Naive B cell (primary cell): ENCODE measurements around the gene ATP1B3. TPM values are rescaled to one million over a fixed set of nuclear protein-coding genes. Genes with fewer than 3 reads are reported as not detected.

ENCODE experiments used
- ATAC-seq, 2 donors: fragments of 150-1000 bp; cut with Tn5 transposase; 2 replicates each; pipeline ENCODE4 v1.10.0; 2021; ENCODE audit warnings: low read depth in 2 of 2, mild to moderate bottlenecking in 2 of 2, moderate library complexity in 2 of 2
- DNase-seq: peaks from one replicate; pipeline ENCODE4 v3.0.0; 2022
- H3K27ac Mint-ChIP-seq, 6 donors: one replicate each; pipeline ENCODE4 v1.8.0; 2020 to 2022; ENCODE audit warnings: mild to moderate bottlenecking in 6 of 6, mixed read lengths in 6 of 6, moderate library complexity in 5 of 6, inconsistent platforms in 2 of 6
- H3K27me3 Mint-ChIP-seq, 3 donors: one replicate each; pipeline ENCODE4 v1.8.0; 2021 to 2022; ENCODE audit warnings: mixed read lengths in 3 of 3, mild to moderate bottlenecking in 1 of 3
- H3K36me3 Mint-ChIP-seq, 2 donors: one replicate each; pipeline ENCODE4 v1.8.0; 2020 to 2022; ENCODE audit warnings: mixed read lengths in 2 of 2, inconsistent platforms in 1 of 2, mild to moderate bottlenecking in 1 of 2
- H3K4me1 Mint-ChIP-seq, 3 donors: one replicate each; pipeline ENCODE4 v1.8.0; 2020 to 2022; ENCODE audit warnings: mixed read lengths in 3 of 3, inconsistent platforms in 1 of 3, mild to moderate bottlenecking in 1 of 3, moderate library complexity in 1 of 3
- H3K4me3 Mint-ChIP-seq, 8 donors: one replicate each; pipeline ENCODE4 v1.8.0; 2020 to 2022; ENCODE audit warnings: mild to moderate bottlenecking in 8 of 8, mixed read lengths in 8 of 8, moderate library complexity in 8 of 8, inconsistent platforms in 2 of 8
- H3K9me3 Mint-ChIP-seq, 7 donors: one replicate each; pipeline ENCODE4 v1.8.0; 2020 to 2022; ENCODE audit warnings: mixed read lengths in 7 of 7, mild to moderate bottlenecking in 5 of 7, inconsistent platforms in 2 of 7, moderate library complexity in 1 of 7
- polyA plus RNA-seq, 6 donors: library from polyadenylated mRNA; unstranded; fragments of 300-500 nt; fragmentation: Illumina TruSeq; gene quantifications; one replicate each; pipeline ENCODE4 v1.2.3, GENCODE V29; 2021; ENCODE audit warnings: low read depth in 6 of 6

Gene ATP1B3
- polyA plus RNA-seq, 6 donors from 2014 or later, result 55.9 to 86.4 (median 64.3) TPM

GRCh38 chr3:141928631-141929270 lies 52.3 kb downstream of the ATP1B3 start:
- DNase-seq, result no peak
- no peaks in the 10 kb centered on the region for H3K4me1 Mint-ChIP-seq
- peaks cover 0 to 8% of the 10 kb centered on the region in 2 donors for H3K36me3 Mint-ChIP-seq
- H3K9me3 Mint-ChIP-seq, result peaks cover 0 to 2% (median 0%) of the 10 kb centered on the region in 7 donors
- peak overlapping the region in 2 of 6 donors; percentile 18 to 46 for H3K27ac Mint-ChIP-seq
- H3K4me3 Mint-ChIP-seq, result no peak overlapping the region
- H3K27me3 Mint-ChIP-seq, result no peaks in the 10 kb centered on the region
- ATAC-seq, result no peak

DNA sequence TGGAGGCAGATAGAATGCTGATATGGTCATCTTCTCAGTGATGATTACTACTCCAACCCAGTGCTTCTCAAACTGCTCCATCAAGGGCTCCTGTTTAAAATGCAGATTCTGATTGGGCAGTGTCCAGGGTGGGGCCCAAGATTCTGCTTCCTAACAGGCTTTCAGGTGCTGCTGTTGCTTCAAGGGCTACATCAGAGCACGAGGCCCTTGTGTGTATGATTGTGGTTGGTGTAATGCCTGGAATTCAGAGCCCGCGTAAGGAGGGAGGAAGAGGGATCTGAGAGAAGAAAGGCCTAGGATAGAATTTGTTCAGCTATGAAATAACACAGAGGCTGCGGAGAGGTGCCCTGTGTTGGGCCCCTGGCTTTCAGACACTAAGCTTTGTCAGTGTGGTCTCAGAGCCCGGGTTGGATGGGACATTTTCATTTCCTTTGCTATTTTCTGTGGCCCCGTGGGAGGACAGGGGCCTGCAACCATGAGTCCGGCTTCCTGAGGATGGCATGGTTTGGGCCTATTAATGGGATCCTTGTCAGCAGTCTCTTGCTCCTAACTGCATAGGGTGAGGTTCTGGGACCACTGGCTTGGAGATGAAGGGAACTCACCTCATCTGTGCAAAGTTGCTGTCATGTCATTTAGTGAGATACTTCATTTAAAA lies 53.0 kb downstream of the ATP1B3 start:
- H3K27ac Mint-ChIP-seq, result peak overlapping the region in 2 of 6 donors; percentile 22 to 29
- DNase-seq (no peak), ATAC-seq (no peak)
- H3K27me3 Mint-ChIP-seq, result no peaks in the 10 kb centered on the region
- H3K9me3 Mint-ChIP-seq, result peaks cover 0 to 2% (median 0%) of the 10 kb centered on the region in 7 donors
- no peak overlapping the region for H3K4me3 Mint-ChIP-seq
- peaks cover 0 to 8% of the 10 kb centered on the region in 2 donors for H3K36me3 Mint-ChIP-seq
- H3K4me1 Mint-ChIP-seq, result no peaks in the 10 kb centered on the region

- H3K27ac Mint-ChIP-seq, result no peak overlapping the region
- no peaks in the 10 kb centered on the region for H3K27me3 Mint-ChIP-seq
- peaks cover 0 to 8% of the 10 kb centered on the region in 2 donors for H3K36me3 Mint-ChIP-seq
- ATAC-seq, result no peak
- no peaks in the 10 kb centered on the region for H3K4me1 Mint-ChIP-seq
- no peak overlapping the region for H3K4me3 Mint-ChIP-seq
- no peaks in the 10 kb centered on the region for H3K9me3 Mint-ChIP-seq
- DNase-seq, result no peak
Measured at GRCh38 chr3:141930801-141931200, 54.4 kb downstream of the ATP1B3 start.

DNA sequence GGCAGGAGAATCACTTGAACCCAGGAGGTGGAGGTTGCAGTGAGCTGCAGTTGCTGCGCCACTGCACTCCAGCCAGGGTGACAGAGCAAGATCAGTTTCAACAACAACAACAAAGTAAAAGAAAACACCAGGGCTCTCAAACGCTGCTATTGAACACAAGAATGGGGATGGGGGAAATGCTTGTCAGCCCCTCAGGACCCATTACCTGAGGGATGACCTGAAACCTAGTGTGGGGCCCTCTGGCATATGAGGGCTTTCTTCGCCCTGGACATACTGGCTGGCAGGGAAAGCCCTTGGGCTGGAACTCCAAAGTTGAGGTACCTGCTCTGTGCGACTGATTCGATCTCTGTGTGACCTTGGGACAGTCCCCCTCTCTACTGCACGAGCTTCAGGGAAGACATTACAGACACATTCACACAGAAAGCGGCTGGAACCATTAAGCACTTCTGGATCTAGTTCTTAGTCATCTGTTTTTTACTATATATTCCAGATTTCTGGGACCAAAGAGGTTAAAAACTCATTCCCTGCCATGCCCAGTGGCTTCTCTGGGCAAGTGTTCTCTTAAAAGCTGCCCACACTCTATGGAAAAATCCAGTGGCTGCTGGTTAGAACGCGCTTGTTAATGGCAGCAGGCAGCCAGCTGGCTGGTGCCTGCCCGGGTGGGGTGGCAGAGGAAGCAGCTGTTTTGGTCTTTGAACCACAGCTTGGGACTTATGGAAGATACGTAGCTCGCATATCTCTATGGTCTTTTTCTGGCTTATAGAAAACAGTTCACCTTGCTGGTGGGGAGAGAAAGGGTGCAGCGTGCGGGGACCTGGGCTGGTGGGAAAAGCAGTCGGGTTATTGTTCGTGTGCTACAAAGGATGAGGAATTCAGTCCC lies 57.2 kb downstream of the ATP1B3 start:
- no peaks in the 10 kb centered on the region for H3K9me3 Mint-ChIP-seq
- DNase-seq (no peak), ATAC-seq (no peak)
- no peaks in the 10 kb centered on the region for H3K27me3 Mint-ChIP-seq
- H3K36me3 Mint-ChIP-seq, result no peaks in the 10 kb centered on the region
- H3K4me3 Mint-ChIP-seq, result no peak overlapping the region
- no peaks in the 10 kb centered on the region for H3K4me1 Mint-ChIP-seq
- H3K27ac Mint-ChIP-seq, result peak overlapping the region in 1 of 6 donors; percentile 7

- no peak for ATAC-seq
- H3K27ac Mint-ChIP-seq, result peak overlapping the region in 1 of 6 donors; percentile 7
- no peaks in the 10 kb centered on the region for H3K9me3 Mint-ChIP-seq
- H3K4me3 Mint-ChIP-seq, result no peak overlapping the region
- DNase-seq, result no peak
- no peaks in the 10 kb centered on the region for H3K36me3 Mint-ChIP-seq
- no peaks in the 10 kb centered on the region for H3K4me1 Mint-ChIP-seq
- no peaks in the 10 kb centered on the region for H3K27me3 Mint-ChIP-seq
Measured at GRCh38 chr3:141934354-141934753, 57.9 kb downstream of the ATP1B3 start.

DNA sequence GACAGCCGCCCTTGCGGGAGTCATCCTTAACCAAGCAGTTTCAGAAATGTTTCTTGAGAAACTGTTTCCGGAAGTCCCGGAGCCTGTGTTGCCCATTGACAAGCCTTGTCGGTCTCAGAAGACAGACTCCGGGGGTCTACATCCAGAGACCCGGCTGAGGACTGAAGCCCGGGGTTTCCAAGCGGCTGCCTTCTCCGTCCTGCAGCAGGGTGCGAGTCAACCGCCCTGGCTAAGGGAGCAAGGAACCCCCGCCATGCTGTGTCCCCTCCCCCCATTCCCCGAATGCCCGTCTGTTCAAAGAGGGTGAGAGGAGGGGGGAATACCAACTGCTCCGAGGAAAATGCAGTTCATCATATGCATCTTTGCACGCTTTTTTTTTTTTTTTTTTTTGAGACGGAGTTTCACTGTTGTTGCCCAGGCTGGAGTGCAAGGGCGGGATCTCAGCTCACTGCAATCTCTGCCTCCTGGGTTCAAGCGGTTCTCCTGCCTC lies 61.6 kb downstream of the ATP1B3 start:
- Mint-ChIP-seq H3K9me3 (no peaks in the 10 kb centered on the region), H3K27ac (peak overlapping the region in 1 of 6 donors; percentile 20), H3K4me3 (no peak overlapping the region), H3K27me3 (no peaks in the 10 kb centered on the region), H3K36me3 (no peaks in the 10 kb centered on the region), H3K4me1 (peaks cover 5 to 13% (median 5%) of the 10 kb centered on the region in 3 donors)
- no peak for DNase-seq
- no peak for ATAC-seq

DNA sequence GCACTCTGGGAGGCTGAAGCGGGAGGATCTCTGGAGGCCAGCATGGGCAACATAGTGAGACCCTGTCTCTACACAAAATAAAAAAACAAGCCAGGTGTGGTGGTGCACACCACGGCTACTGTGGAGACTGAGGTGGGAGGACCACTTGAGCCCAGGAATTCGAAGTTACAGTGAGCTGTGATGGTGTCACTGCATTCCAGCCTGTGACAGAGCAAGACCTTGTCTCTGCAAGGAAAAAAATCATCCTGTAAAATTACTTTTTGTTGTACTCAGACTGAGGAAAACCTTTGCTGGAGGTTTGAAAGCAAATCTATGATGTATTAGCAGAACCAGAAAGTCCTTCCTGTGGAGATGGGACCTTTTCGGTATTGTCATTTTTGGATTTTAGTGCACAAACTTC lies 63.3 kb downstream of the ATP1B3 start:
- no peaks in the 10 kb centered on the region for H3K9me3 Mint-ChIP-seq
- no peak overlapping the region for H3K4me3 Mint-ChIP-seq
- no peaks in the 10 kb centered on the region for H3K27me3 Mint-ChIP-seq
- ATAC-seq (no peak), DNase-seq (no peak)
- H3K27ac Mint-ChIP-seq, result peak overlapping the region in 2 of 6 donors; percentile 27 to 54
- H3K4me1 Mint-ChIP-seq, result peaks cover 5 to 13% (median 5%) of the 10 kb centered on the region in 3 donors
- H3K36me3 Mint-ChIP-seq, result no peaks in the 10 kb centered on the region

- H3K27ac Mint-ChIP-seq, result no peak overlapping the region
- H3K27me3 Mint-ChIP-seq, result no peaks in the 10 kb centered on the region
- H3K4me3 Mint-ChIP-seq, result peak overlapping the region in 1 of 8 donors; percentile 8
- H3K9me3 Mint-ChIP-seq, result no peaks in the 10 kb centered on the region
- peaks cover 5 to 13% (median 5%) of the 10 kb centered on the region in 3 donors for H3K4me1 Mint-ChIP-seq
- no peak for ATAC-seq
- H3K36me3 Mint-ChIP-seq, result no peaks in the 10 kb centered on the region
- no peak for DNase-seq
Measured at GRCh38 chr3:141940194-141940776, 63.8 kb downstream of the ATP1B3 start.

GRCh38 chr3:141941093-141941492 lies 64.7 kb downstream of the ATP1B3 start:
- Mint-ChIP-seq H3K27ac (peak overlapping the region in 1 of 6 donors; percentile 69), H3K4me3 (peak overlapping the region in 1 of 8 donors; percentile 54), H3K9me3 (no peaks in the 10 kb centered on the region), H3K27me3 (no peaks in the 10 kb centered on the region), H3K36me3 (no peaks in the 10 kb centered on the region), H3K4me1 (peaks cover 5 to 13% (median 5%) of the 10 kb centered on the region in 3 donors)
- DNase-seq, result no peak
- no peak for ATAC-seq

DNA sequence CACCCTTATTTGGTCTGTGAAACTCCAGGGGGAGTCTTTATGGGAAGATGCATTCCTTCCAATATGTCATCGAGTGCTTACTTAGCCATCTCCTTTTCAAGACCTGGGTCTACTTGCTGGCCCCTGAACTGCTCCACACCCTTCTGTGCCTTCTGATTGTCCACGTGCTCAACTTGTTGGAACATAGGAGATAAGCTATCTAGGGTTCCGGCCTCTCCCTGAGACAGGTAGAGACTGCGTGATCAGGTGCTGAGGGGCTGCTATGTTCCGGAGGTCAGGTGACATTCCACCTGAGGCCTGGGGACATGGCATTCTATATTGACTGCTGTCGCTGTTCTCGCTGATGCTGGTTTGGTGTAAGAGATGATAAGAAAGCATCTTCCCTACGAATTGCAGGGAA lies 65.6 kb downstream of the ATP1B3 start:
- no peaks in the 10 kb centered on the region for H3K36me3 Mint-ChIP-seq
- ATAC-seq, result no peak
- H3K27me3 Mint-ChIP-seq, result no peaks in the 10 kb centered on the region
- H3K4me3 Mint-ChIP-seq, result no peak overlapping the region
- peaks cover 5 to 13% (median 5%) of the 10 kb centered on the region in 3 donors for H3K4me1 Mint-ChIP-seq
- H3K9me3 Mint-ChIP-seq, result no peaks in the 10 kb centered on the region
- DNase-seq, result no peak
- no peak overlapping the region for H3K27ac Mint-ChIP-seq

DNA sequence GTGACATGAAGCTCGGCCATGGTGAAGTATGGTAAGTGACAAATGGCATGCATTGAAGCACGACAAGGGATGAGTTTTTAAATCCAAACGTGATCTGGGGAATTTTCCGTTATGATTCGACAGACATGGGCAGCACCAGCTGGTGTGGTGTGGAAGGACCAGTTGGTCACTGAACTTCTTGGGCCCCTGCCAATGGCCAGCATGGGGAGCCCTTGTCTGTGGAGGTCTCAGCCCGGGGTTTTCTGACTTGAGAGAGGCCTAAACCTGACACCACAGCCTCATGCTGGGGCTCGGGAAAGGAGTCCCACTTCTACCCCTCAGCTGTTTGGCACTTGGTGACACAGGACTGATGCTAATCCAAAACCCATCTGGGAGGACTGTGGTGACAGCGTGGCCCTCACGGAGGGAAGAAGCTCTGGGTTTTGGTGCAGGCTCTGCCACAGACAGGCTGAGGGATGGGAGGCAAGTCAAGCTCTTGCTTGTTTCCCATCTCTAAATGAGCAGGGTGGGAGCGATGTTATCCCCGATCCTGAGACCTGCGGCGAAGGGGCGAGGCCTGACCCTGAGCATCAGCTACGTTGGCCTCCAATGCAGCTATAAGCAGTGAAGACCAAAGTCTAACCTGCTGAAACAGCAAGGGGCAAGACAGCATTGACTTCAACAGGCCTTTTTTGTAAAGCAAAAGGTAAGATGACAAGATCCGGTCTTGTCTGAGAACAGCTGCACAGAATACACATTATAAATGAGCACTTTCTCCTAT lies 69.5 kb downstream of the ATP1B3 start:
- H3K4me3 Mint-ChIP-seq, result no peak overlapping the region
- DNase-seq (no peak), ATAC-seq (no peak)
- H3K27me3 Mint-ChIP-seq, result no peaks in the 10 kb centered on the region
- no peaks in the 10 kb centered on the region for H3K9me3 Mint-ChIP-seq
- H3K4me1 Mint-ChIP-seq, result peaks cover 5 to 15% (median 7%) of the 10 kb centered on the region in 3 donors
- peaks cover 0 to 4% of the 10 kb centered on the region in 2 donors for H3K36me3 Mint-ChIP-seq
- no peak overlapping the region for H3K27ac Mint-ChIP-seq

DNA sequence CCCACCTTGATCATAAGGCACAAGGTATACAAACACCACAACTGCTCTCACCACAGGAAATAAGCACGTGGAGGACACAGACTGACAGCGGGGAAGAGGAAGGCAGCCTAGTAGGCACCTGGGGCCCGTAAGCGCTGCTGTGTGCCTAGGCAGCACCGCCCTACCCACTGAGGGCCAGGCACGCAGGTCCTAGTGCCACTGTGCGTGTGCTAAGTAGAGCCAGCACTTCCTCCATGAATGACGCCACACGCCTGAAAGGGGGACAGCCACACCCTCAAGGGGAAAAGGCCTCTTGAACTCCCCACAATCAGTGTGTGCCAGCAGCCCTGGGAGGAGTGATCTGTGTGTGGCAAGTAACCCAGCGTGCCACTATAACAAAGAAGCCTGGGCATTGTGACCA lies 73.0 kb downstream of the ATP1B3 start:
- no peaks in the 10 kb centered on the region for H3K9me3 Mint-ChIP-seq
- H3K36me3 Mint-ChIP-seq, result peaks cover 0 to 15% of the 10 kb centered on the region in 2 donors
- DNase-seq, result no peak
- ATAC-seq, result no peak
- peak overlapping the region in 1 of 6 donors; percentile 77 for H3K27ac Mint-ChIP-seq
- peaks cover 2 to 9% (median 3%) of the 10 kb centered on the region in 3 donors for H3K4me1 Mint-ChIP-seq
- H3K4me3 Mint-ChIP-seq, result no peak overlapping the region
- H3K27me3 Mint-ChIP-seq, result no peaks in the 10 kb centered on the region
